CD14-positive monocyte (primary cell): ENCODE data around the gene SLC35F3. TPM values are rescaled to one million over a fixed set of nuclear protein-coding genes. Genes with fewer than 3 reads are reported as not detected.

Experiments used
- DNase-seq, 3 donors: peaks; one replicate each; pipeline ENCODE4 v3.0.0-alpha.2; 2011 to 2022
- H2AFZ ChIP-seq: 2 replicates; pipeline ENCODE4 v1.6.0; 2012; ENCODE audit warnings: mild to moderate bottlenecking, low read depth, low read length, inconsistent platforms; ENCODE audit not compliant: insufficient read depth, poor library complexity, severe bottlenecking
- H3K27ac ChIP-seq, 2 donors: 1 replicate in 1 of 2; 2 replicates in 1 of 2; pipeline ENCODE4 v1.5.1; 2012 to 2013; ENCODE audit warnings: low read length in 2 of 2, control low read depth in 1 of 2, inconsistent platforms in 1 of 2, low read depth in 1 of 2, mild to moderate bottlenecking in 1 of 2
- H3K27me3 ChIP-seq, 2 donors: one replicate each; pipeline versions ENCODE4 v1.6.0 to v1.6.1; 2011 to 2013; ENCODE audit warnings: low read length in 2 of 2; ENCODE audit not compliant: control insufficient read depth in 2 of 2, insufficient read depth in 2 of 2
- H3K36me3 ChIP-seq, 2 donors: replicated peaks in 1 of 2; 1 replicate in 1 of 2; 2 replicates in 1 of 2; pipeline versions ENCODE4 v1.5.1 to v1.6.1; 2012 to 2013; ENCODE audit warnings: low read length in 2 of 2, control low read depth in 1 of 2, inconsistent platforms in 1 of 2, mild to moderate bottlenecking in 1 of 2; ENCODE audit not compliant: insufficient read depth in 2 of 2, control insufficient read depth in 1 of 2
- H3K4me1 ChIP-seq, 2 donors: 1 replicate in 1 of 2; 2 replicates in 1 of 2; pipeline versions ENCODE4 v1.5.1 to v1.6.1; 2012 to 2013; ENCODE audit warnings: low read length in 2 of 2, control low read depth in 1 of 2, inconsistent platforms in 1 of 2, mild to moderate bottlenecking in 1 of 2, moderate library complexity in 1 of 2; ENCODE audit not compliant: insufficient read depth in 2 of 2, control insufficient read depth in 1 of 2
- H3K4me2 ChIP-seq: replicated peaks from 2 replicates; pipeline ENCODE3; 2012; ENCODE audit warnings: low read length, moderate library complexity, mild to moderate bottlenecking; ENCODE audit not compliant: poor library complexity, severe bottlenecking; ENCODE audit errors: extremely low read depth
- H3K4me3 ChIP-seq, 3 experiments: fragments of 200-600 bp in 1 of 3; sonication (generic) in 1 of 3; replicated peaks in 1 of 3; 1 replicate in 2 of 3; 2 replicates in 1 of 3; pipeline ENCODE4 v1.5.1; 2011 to 2013; ENCODE audit warnings: low read length in 3 of 3, mild to moderate bottlenecking in 3 of 3, control low read depth in 2 of 3, low read depth in 2 of 3, inconsistent platforms in 1 of 3, moderate library complexity in 1 of 3
- H3K79me2 ChIP-seq: 2 replicates; pipeline ENCODE4 v1.6.0; 2012; ENCODE audit warnings: mild to moderate bottlenecking, control low read depth, inconsistent platforms, low read length, moderate library complexity; ENCODE audit not compliant: insufficient read depth
- H3K9ac ChIP-seq: 2 replicates; pipeline ENCODE4 v1.6.0; 2017; ENCODE audit warnings: low read length, mild to moderate bottlenecking; ENCODE audit not compliant: insufficient read depth, poor library complexity, severe bottlenecking
- H3K9me3 ChIP-seq, 2 donors: replicated peaks in 1 of 2; 1 replicate in 1 of 2; 2 replicates in 1 of 2; pipeline versions ENCODE4 v1.5.1 to v1.6.1; 2012 to 2013; ENCODE audit warnings: low read length in 2 of 2, control low read depth in 1 of 2; ENCODE audit not compliant: control insufficient read depth in 1 of 2, insufficient read depth in 1 of 2
- H4K20me1 ChIP-seq: 2 replicates; pipeline ENCODE4 v1.6.0; 2012; ENCODE audit warnings: mild to moderate bottlenecking, low read length, control low read depth, moderate library complexity; ENCODE audit not compliant: insufficient read depth
- H3K27ac Mint-ChIP-seq, 7 donors: one replicate each; pipeline ENCODE4 v1.8.0; 2020; ENCODE audit warnings: mild to moderate bottlenecking in 7 of 7, mixed read lengths in 7 of 7, moderate library complexity in 6 of 7, inconsistent platforms in 2 of 7
- H3K27me3 Mint-ChIP-seq, 3 donors: one replicate each; pipeline ENCODE4 v1.8.0; 2021 to 2022; ENCODE audit warnings: low read depth in 3 of 3, mild to moderate bottlenecking in 3 of 3, mixed read lengths in 3 of 3, moderate library complexity in 3 of 3, inconsistent platforms in 1 of 3
- H3K36me3 Mint-ChIP-seq, 2 donors: one replicate each; pipeline ENCODE4 v1.8.0; 2020; ENCODE audit warnings: mixed read lengths in 2 of 2, inconsistent platforms in 1 of 2, mild to moderate bottlenecking in 1 of 2
- H3K4me1 Mint-ChIP-seq: one replicate; pipeline ENCODE4 v1.8.0; 2020; ENCODE audit warnings: mild to moderate bottlenecking, mixed read lengths
- H3K4me3 Mint-ChIP-seq, 2 donors: one replicate each; pipeline ENCODE4 v1.8.0; 2020; ENCODE audit warnings: mild to moderate bottlenecking in 2 of 2, mixed read lengths in 2 of 2, moderate library complexity in 1 of 2
- H3K9me3 Mint-ChIP-seq, 7 donors: one replicate each; pipeline ENCODE4 v1.8.0; 2020 to 2022; ENCODE audit warnings: mixed read lengths in 7 of 7, mild to moderate bottlenecking in 6 of 7, moderate library complexity in 6 of 7, inconsistent platforms in 2 of 7
- CTCF ChIP-seq: fragments of 200-600 bp; IDR thresholded peaks from one replicate; pipeline ENCODE4 v1.8.0; 2022; ENCODE audit warnings: antibody characterized with exemption, mild to moderate bottlenecking
- WGBS: methylation state at CpG from one replicate; pipeline ENCODE4 v1.1.5; 2013; ENCODE audit warnings: missing lambda C conversion rate; ENCODE audit not compliant: insufficient coverage; 5-methylcytosine and 5-hydroxymethylcytosine counted together
- intact Hi-C, 2 donors: fragments of 100-400 bp; cut with micrococcal nuclease; formaldehyde crosslinking; loops; one replicate each; pipeline versions ENCODE4 v1.15.0 to v1.15.1; 2023
- polyA plus RNA-seq, 3 donors: library from polyadenylated mRNA; depleted of rRNA in 1 of 3; unstranded in 2 of 3; stranded (reverse) in 1 of 3; fragments of 300-500 nt in 2 of 3; fragments of >200 nt in 1 of 3; fragmentation: Illumina TruSeq in 2 of 3; gene quantifications; 1 replicate in 2 of 3; 2 replicates in 1 of 3; pipeline ENCODE4 v1.2.3, GENCODE V29; 2012 to 2021

The SLC35F3 gene
- polyA plus RNA-seq, 3 donors, result 0.17 to 0.78 TPM; not detected in 1

GRCh38 chr1:234201600-234201999, 297.1 kb downstream of the SLC35F3 start:
- Mint-ChIP-seq H3K27ac (no peak overlapping the region), H3K4me3 (no peak overlapping the region), H3K4me1 (peaks cover 2% of the 10 kb centered on the region), H3K27me3 (peaks cover 4 to 8% (median 5%) of the 10 kb centered on the region in 3 donors), H3K9me3 (peaks cover 0 to 4% (median 3%) of the 10 kb centered on the region in 7 donors), H3K36me3 (no peaks in the 10 kb centered on the region)
- no peak for DNase-seq
- no peak overlapping the region for H3K4me3 ChIP-seq
- 90% methylated on average over 3 of the region's 5 CpGs for WGBS
- H4K20me1 ChIP-seq, result no peaks in the 10 kb centered on the region
- H3K36me3 ChIP-seq, result no peaks in the 10 kb centered on the region
- no peak overlapping the region for H3K27ac ChIP-seq
- no peaks in the 10 kb centered on the region for H3K27me3 ChIP-seq
- no peak overlapping the region for H3K4me2 ChIP-seq
- no peaks in the 10 kb centered on the region for H3K79me2 ChIP-seq
- no peaks in the 10 kb centered on the region for H3K4me1 ChIP-seq
- intact Hi-C loops, result no loop called here
- TF ChIP-seq CTCF, result no peak
- no peak overlapping the region for H2AFZ ChIP-seq
- no peak overlapping the region for H3K9ac ChIP-seq
- no peaks in the 10 kb centered on the region for H3K9me3 ChIP-seq

- no peaks in the 10 kb centered on the region for H3K4me1 ChIP-seq
- intact Hi-C loops, result no loop called here
- no peaks in the 10 kb centered on the region for H3K4me1 Mint-ChIP-seq
- no peak overlapping the region for H3K27ac ChIP-seq
- H3K4me3 Mint-ChIP-seq, result no peak overlapping the region
- H3K36me3 Mint-ChIP-seq, result no peaks in the 10 kb centered on the region
- no peak overlapping the region for H3K27ac Mint-ChIP-seq
- H3K9ac ChIP-seq, result no peak overlapping the region
- H3K9me3 ChIP-seq, result peaks cover 0 to 3% of the 10 kb centered on the region in 2 donors
- no peak for TF ChIP-seq CTCF
- H3K27me3 ChIP-seq, result no peaks in the 10 kb centered on the region
- 69% methylated on average over 5 of the region's 7 CpGs for WGBS
- no peak overlapping the region for H2AFZ ChIP-seq
- H3K27me3 Mint-ChIP-seq, result peaks cover 2 to 8% (median 6%) of the 10 kb centered on the region in 3 donors
- H4K20me1 ChIP-seq, result no peaks in the 10 kb centered on the region
- H3K36me3 ChIP-seq, result no peaks in the 10 kb centered on the region
- no peaks in the 10 kb centered on the region for H3K79me2 ChIP-seq
- H3K4me2 ChIP-seq, result no peak overlapping the region
- peaks cover 0 to 16% (median 8%) of the 10 kb centered on the region in 7 donors for H3K9me3 Mint-ChIP-seq
- no peak for DNase-seq
- H3K4me3 ChIP-seq, result no peak overlapping the region
Measured at GRCh38 chr1:234205966-234206365, 301.5 kb downstream of the SLC35F3 start.
